SK-N-SH (cell line): ENCODE results near the gene SMIM7. TPM values are rescaled to one million over a fixed set of nuclear protein-coding genes. Genes with fewer than 3 reads are reported as not detected.

Experiments used
- CTCF ChIA-PET: fragments of 300-600, 350-600 bp; formaldehyde crosslinking; extraction: SDS; loops from one replicate; lab custom pipeline; 2021; lab: Yijun Ruan, JAX
- POLR2A ChIA-PET: fragments of 350-600 bp; sonication (Branson Sonifier 250); formaldehyde crosslinking; extraction: SDS; loops from one replicate; lab custom pipeline; 2020; ENCODE audit warnings: antibody characterized with exemption, inconsistent platforms; lab: Yijun Ruan, JAX
- DNase-seq: peaks from one replicate; pipeline ENCODE4 v3.0.0; 2012
- H2AFZ ChIP-seq: fragments of 200-600 bp; sonication (generic); 2 replicates; pipeline ENCODE4 v1.8.1; 2016; ENCODE audit warnings: antibody characterized with exemption, mild to moderate bottlenecking, low read depth
- H3F3A ChIP-seq: fragments of 200-600 bp; sonication (generic); replicated peaks from 2 replicates; pipeline ENCODE3; 2016; ENCODE audit warnings: antibody characterized with exemption, mild to moderate bottlenecking; ENCODE audit not compliant: insufficient read depth
- H3K27ac ChIP-seq, 2 experiments: fragments of 200-500 bp in 1 of 2; fragments of 200-600 bp in 1 of 2; sonication (Bioruptor generic) in 1 of 2; sonication (generic), shearing (Covaris generic) in 1 of 2; 2 replicates each; pipeline versions ENCODE4 v1.5.1 to v1.6.1; 2014 to 2016; ENCODE audit warnings: low read depth in 2 of 2, inconsistent platforms in 1 of 2, low read length in 1 of 2, mild to moderate bottlenecking in 1 of 2, mixed read lengths in 1 of 2
- H3K27me3 ChIP-seq: fragments of 200-600 bp; sonication (generic), shearing (Covaris generic); 2 replicates; pipeline ENCODE4 v1.6.1; 2016; ENCODE audit warnings: mixed run types; ENCODE audit not compliant: insufficient read depth
- H3K36me3 ChIP-seq, 2 experiments: fragments of 200-500 bp in 1 of 2; fragments of 200-600 bp in 1 of 2; sonication (Bioruptor generic) in 1 of 2; sonication (generic) in 1 of 2; replicated peaks in 1 of 2; 2 replicates each; pipeline versions ENCODE3 to v1.5.1; 2014 to 2016; ENCODE audit warnings: low read length in 1 of 2, mild to moderate bottlenecking in 1 of 2; ENCODE audit not compliant: insufficient read depth in 2 of 2, control insufficient read depth in 1 of 2
- H3K4me1 ChIP-seq, 2 experiments: fragments of 200-500 bp in 1 of 2; fragments of 200-600 bp in 1 of 2; sonication (Bioruptor generic) in 1 of 2; sonication (generic), shearing (Covaris generic) in 1 of 2; 2 replicates each; pipeline versions ENCODE4 v1.5.1 to v1.6.1; 2014 to 2016; ENCODE audit warnings: low read depth in 1 of 2, low read length in 1 of 2, mixed run types in 1 of 2; ENCODE audit not compliant: insufficient read depth in 2 of 2, control insufficient read depth in 1 of 2
- H3K4me2 ChIP-seq: fragments of 200-600 bp; sonication (generic), shearing (Covaris generic); 2 replicates; pipeline ENCODE4 v1.6.1; 2017; ENCODE audit warnings: mixed run types
- H3K4me3 ChIP-seq, 2 experiments: fragments of 200-500 bp in 1 of 2; fragments of 200-600 bp in 1 of 2; sonication (Bioruptor generic) in 1 of 2; sonication (generic), shearing (Covaris generic) in 1 of 2; 2 replicates each; pipeline versions ENCODE4 v1.5.1 to v1.8.1; 2014 to 2016; ENCODE audit warnings: low read depth in 2 of 2, inconsistent platforms in 1 of 2, low read length in 1 of 2, mild to moderate bottlenecking in 1 of 2, mixed read lengths in 1 of 2, moderate library complexity in 1 of 2
- H3K79me2 ChIP-seq: fragments of 200-600 bp; sonication (generic); 2 replicates; pipeline ENCODE4 v1.8.1; 2017; ENCODE audit warnings: mild to moderate bottlenecking; ENCODE audit not compliant: insufficient read depth
- H3K9ac ChIP-seq: fragments of 200-600 bp; sonication (generic); 2 replicates; pipeline ENCODE4 v1.6.1; 2017; ENCODE audit warnings: mixed run types
- H3K9me2 ChIP-seq: fragments of 200-600 bp; sonication (generic); 2 replicates; pipeline ENCODE4 v1.6.1; 2017; ENCODE audit warnings: mixed run types
- H3K9me3 ChIP-seq: fragments of 200-600 bp; sonication (generic); 2 replicates; pipeline ENCODE4 v1.6.1; 2017; ENCODE audit warnings: mixed run types, mild to moderate bottlenecking, moderate library complexity
- H4K20me1 ChIP-seq: fragments of 200-600 bp; sonication (generic); 2 replicates; pipeline ENCODE4 v1.6.1; 2017; ENCODE audit warnings: mild to moderate bottlenecking, mixed run types; ENCODE audit not compliant: insufficient read depth
- ELF1 ChIP-seq: IDR thresholded peaks from 2 replicates; pipeline ENCODE4 v1.4.0; 2012
- EP300 ChIP-seq, 2 experiments: IDR thresholded peaks; 2 replicates each; pipeline versions ENCODE4 v1.4.0 to v1.6.1; 2012; ENCODE audit warnings: borderline replicate concordance in 1 of 2, low read depth in 1 of 2, low read length in 1 of 2
- FOSL2 ChIP-seq: IDR thresholded peaks from 2 replicates; pipeline ENCODE4 v1.4.0; 2012; ENCODE audit warnings: low read depth, mild to moderate bottlenecking, moderate library complexity, borderline replicate concordance
- GABPA ChIP-seq: IDR thresholded peaks from 2 replicates; pipeline ENCODE4 v1.4.0; 2012; ENCODE audit warnings: low read depth, mild to moderate bottlenecking
- MEF2A ChIP-seq: IDR thresholded peaks from 2 replicates; pipeline ENCODE4 v1.4.0; 2012; ENCODE audit warnings: low read depth, borderline replicate concordance
- MXI1 ChIP-seq: IDR thresholded peaks from 2 replicates; pipeline ENCODE4 v1.6.1; 2012; ENCODE audit warnings: mild to moderate bottlenecking, low read depth, low read length, improper control_type of control experiment
- SIN3A ChIP-seq: IDR thresholded peaks from 2 replicates; pipeline ENCODE4 v1.6.1; 2012; ENCODE audit warnings: low read depth, mild to moderate bottlenecking, low read length, moderate library complexity, borderline replicate concordance
- SMC3 ChIP-seq: IDR thresholded peaks from 2 replicates; pipeline ENCODE4 v1.6.1; 2012; ENCODE audit warnings: low read depth, low read length, improper control_type of control experiment
- TCF12 ChIP-seq: IDR thresholded peaks from 2 replicates; pipeline ENCODE4 v1.4.0; 2012
- TEAD4 ChIP-seq: IDR thresholded peaks from 2 replicates; pipeline ENCODE4 v1.4.0; 2012; ENCODE audit warnings: mild to moderate bottlenecking, borderline replicate concordance; ENCODE audit not compliant: insufficient read depth
- WGBS: methylation state at CpG from one replicate; pipeline ENCODE4 v1.1.6; 2017; ENCODE audit warnings: low lambda C conversion rate; 5-methylcytosine and 5-hydroxymethylcytosine counted together
- polyA plus RNA-seq, 3 experiments: library from polyadenylated mRNA; depleted of rRNA; stranded (reverse); fragments of >200 nt; gene quantifications; 2 replicates each; pipeline ENCODE4 v1.2.3, GENCODE V29; 2012

Gene SMIM7
- polyA plus RNA-seq, 1 of the 3 experiments (the other 2 are of a cell fraction) = 74.2 TPM

- 96% methylated on average over 3 of the region's 3 CpGs for WGBS
- ChIA-PET CTCF (interaction anchor here (0.7 kb wide), 1 partner anchor 91 kb away, joined by 3 read pairs; no protein-coding TSS in a partner anchor), POLR2A (interaction anchor here (0.6 kb wide), 1 partner anchor 41 kb away, joined by 4 read pairs; no protein-coding TSS in a partner anchor)
- no peak overlapping the region for H2AFZ ChIP-seq
- no peaks in the 10 kb centered on the region for H4K20me1 ChIP-seq
- peaks cover 4% of the 10 kb centered on the region for H3F3A ChIP-seq
- H3K9me3 ChIP-seq = no peaks in the 10 kb centered on the region
- no peak overlapping the region for H3K27ac ChIP-seq
- no peak overlapping the region for H3K4me2 ChIP-seq
- TF ChIP-seq MXI1 (no peak), MEF2A (no peak), GABPA (no peak), ELF1 (no peak), FOSL2 (no peak), TEAD4 (no peak), EP300 (IDR thresholded peaks at IDR 0.05; ENCODE audit: borderline replicate concordance in 1 of 2, low read depth in 1 of 2, low read length in 1 of 2) (no peak), SIN3A (no peak)
- H3K79me2 ChIP-seq = no peaks in the 10 kb centered on the region
- no peaks in the 10 kb centered on the region for H3K4me1 ChIP-seq
- DNase-seq = no peak
- no peaks in the 10 kb centered on the region for H3K9me2 ChIP-seq
- H3K36me3 ChIP-seq = peaks cover 0 to 4% of the 10 kb centered on the region in 2 experiments
- H3K27me3 ChIP-seq = no peaks in the 10 kb centered on the region
- no peak overlapping the region for H3K9ac ChIP-seq
- H3K4me3 ChIP-seq = no peak overlapping the region
Observed at GRCh38 chr19:16684216-16684615, 24.3 kb upstream of the SMIM7 start.

- Histone ChIP-seq H3K9me3 (no peaks in the 10 kb centered on the region), H2AFZ (no peak overlapping the region), H4K20me1 (no peaks in the 10 kb centered on the region), H3K27ac (no peak overlapping the region), H3K9ac (no peak overlapping the region), H3K4me3 (no peak overlapping the region), H3K4me1 (no peaks in the 10 kb centered on the region), H3K27me3 (no peaks in the 10 kb centered on the region), H3K79me2 (no peaks in the 10 kb centered on the region), H3K9me2 (no peaks in the 10 kb centered on the region), H3K4me2 (no peak overlapping the region), H3K36me3 (peaks cover 0 to 4% of the 10 kb centered on the region in 2 experiments), H3F3A (peaks cover 4% of the 10 kb centered on the region)
- ChIA-PET CTCF (interaction anchor here (0.6 to 1.3 kb wide), 3 partner anchors 9 to 160 kb away, joined by 3 read pairs; no protein-coding TSS in a partner anchor), POLR2A (no interaction called here)
- TF ChIP-seq ELF1 = no peak
- no peak for DNase-seq
- 95% methylated on average over 2 of the region's 2 CpGs for WGBS
Observed at GRCh38 chr19:16682539-16682938, 22.6 kb upstream of the SMIM7 start.

GRCh38 chr19:16679811-16680210 lies 19.9 kb upstream of the SMIM7 start:
- no peak overlapping the region for H3K9ac ChIP-seq
- H3K4me3 ChIP-seq = no peak overlapping the region
- H3K4me1 ChIP-seq = no peaks in the 10 kb centered on the region
- peaks cover 0 to 4% of the 10 kb centered on the region in 2 experiments for H3K36me3 ChIP-seq
- H3F3A ChIP-seq = peaks cover 4% of the 10 kb centered on the region
- H3K79me2 ChIP-seq = no peaks in the 10 kb centered on the region
- H3K27me3 ChIP-seq = no peaks in the 10 kb centered on the region
- no peak overlapping the region for H2AFZ ChIP-seq
- no peaks in the 10 kb centered on the region for H4K20me1 ChIP-seq
- ChIA-PET CTCF (no interaction called here), POLR2A (interaction anchor here (1.2 kb wide), 1 partner anchor 18 kb away, joined by 6 read pairs; no protein-coding TSS in a partner anchor)
- H3K27ac ChIP-seq = no peak overlapping the region
- no peak for DNase-seq
- no peak overlapping the region for H3K4me2 ChIP-seq
- WGBS = 95% methylated on average over 6 of the region's 11 CpGs
- no peaks in the 10 kb centered on the region for H3K9me3 ChIP-seq
- TF ChIP-seq SMC3 (no peak), TCF12 (no peak)
- no peaks in the 10 kb centered on the region for H3K9me2 ChIP-seq
